IMR-90 (cell line): Measurements from ENCODE around the gene RCL1.

Experiments
- CEBPB ChIP-seq: IDR thresholded peaks from 2 replicates; pipeline ENCODE4 v1.6.1; 2012; ENCODE audit warnings: low read depth, low read length, improper control_type of control experiment
- CTCF ChIP-seq: conservative IDR thresholded peaks from 2 replicates; pipeline ENCODE4 v1.5.1; 2012; ENCODE audit warnings: mild to moderate bottlenecking, low read depth, low read length, improper control_type of control experiment
- MXI1 ChIP-seq: IDR thresholded peaks from 2 replicates; pipeline ENCODE4 v1.6.1; 2012; ENCODE audit warnings: low read depth, mild to moderate bottlenecking, low read length, moderate library complexity, borderline replicate concordance
- POLR2A ChIP-seq: IDR thresholded peaks from 2 replicates; pipeline ENCODE4 v1.6.1; 2012; ENCODE audit warnings: mild to moderate bottlenecking, low read depth, low read length
- RAD21 ChIP-seq: IDR thresholded peaks from 2 replicates; pipeline ENCODE4 v1.6.1; 2012; ENCODE audit warnings: low read length, improper control_type of control experiment
- USF2 ChIP-seq: fragments of 150-350 bp; IDR thresholded peaks from 2 replicates; pipeline ENCODE4 v1.6.1; 2017; ENCODE audit warnings: mild to moderate bottlenecking, antibody characterized with exemption, low read length, low read depth

DNA sequence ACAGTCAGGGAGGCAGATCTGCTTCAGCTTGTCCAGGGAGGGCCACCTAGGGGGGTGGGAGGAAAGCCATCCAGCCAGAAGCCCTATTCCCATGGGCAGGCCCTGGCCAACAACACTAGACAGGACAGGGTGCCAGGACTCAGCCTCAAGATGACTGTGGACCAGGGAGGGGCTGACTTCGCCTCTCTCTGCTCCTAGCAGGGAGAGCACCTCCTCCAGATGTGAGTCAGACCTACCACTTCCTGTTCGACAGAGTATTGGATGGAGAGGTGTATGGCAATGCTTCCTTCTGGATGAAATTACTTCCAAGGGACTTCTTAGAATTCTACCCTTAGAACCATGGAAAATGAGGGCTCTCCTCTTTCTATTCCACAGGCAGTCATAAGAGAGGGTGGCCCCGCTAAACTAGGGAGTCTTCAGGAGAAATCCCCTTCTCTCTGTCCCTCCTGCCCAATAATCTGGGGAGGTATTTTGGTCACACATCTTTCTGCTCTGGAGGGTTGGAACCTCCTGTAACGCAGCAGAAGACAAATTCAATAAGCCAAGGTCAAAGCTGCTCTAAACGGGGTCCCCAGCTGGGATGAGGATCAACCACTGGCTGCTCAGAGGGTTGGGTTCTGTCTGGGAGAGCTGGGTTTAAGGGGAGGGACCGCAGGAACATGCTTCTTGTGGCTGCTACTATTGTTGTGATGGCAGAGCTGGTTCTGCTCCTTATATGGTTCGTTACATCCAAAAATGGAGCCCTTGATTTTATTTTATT, 23.2 kb upstream of the RCL1 start:
- TF ChIP-seq MXI1 (no peak), USF2 (no peak), CTCF (no peak), RAD21 (no peak), CEBPB (no peak), POLR2A (no peak)
